GM23338 (cell line): Measurements from ENCODE around the gene CD2BP2. TPM values are rescaled to one million over a fixed set of nuclear protein-coding genes. Genes with fewer than 3 reads are reported as not detected.

Experiments
- ATAC-seq: fragments of 200-7000 bp; cut with Tn5 transposase; 3 replicates; pipeline ENCODE4 v1.9.1; 2020
- DNase-seq: peaks from one replicate; pipeline ENCODE4 v3.0.0-alpha.2; 2015; ENCODE audit warnings: low spot score
- H2AFZ ChIP-seq: fragments of 200-600 bp; sonication (generic); 2 replicates; pipeline ENCODE4 v1.8.0; 2016; ENCODE audit warnings: antibody characterized with exemption, mild to moderate bottlenecking, moderate library complexity
- H3F3A ChIP-seq: fragments of 200-600 bp; sonication (generic); replicated peaks from 2 replicates; pipeline ENCODE4 v1.8.0; 2017; ENCODE audit warnings: antibody characterized with exemption, mixed run types, low read depth
- H3K27ac ChIP-seq: fragments of 200-600 bp; sonication (generic); 2 replicates; pipeline ENCODE4 v1.6.1; 2016; ENCODE audit warnings: low read depth
- H3K27me3 ChIP-seq: fragments of 200-600 bp; sonication (generic); 2 replicates; pipeline ENCODE4 v1.8.0; 2016; ENCODE audit warnings: mild to moderate bottlenecking, mixed run types, moderate library complexity; ENCODE audit not compliant: insufficient read depth
- H3K36me3 ChIP-seq: fragments of 200-600 bp; sonication (generic); 2 replicates; pipeline ENCODE4 v1.8.0; 2016; ENCODE audit warnings: mild to moderate bottlenecking; ENCODE audit not compliant: insufficient read depth
- H3K4me1 ChIP-seq: fragments of 200-600 bp; sonication (generic); 2 replicates; pipeline ENCODE4 v1.8.0; 2016; ENCODE audit warnings: mild to moderate bottlenecking, moderate library complexity; ENCODE audit not compliant: insufficient read depth
- H3K4me2 ChIP-seq: fragments of 200-600 bp; sonication (generic); 2 replicates; pipeline ENCODE4 v1.7.1; 2017; ENCODE audit warnings: mixed run types
- H3K4me3 ChIP-seq: fragments of 200-600 bp; sonication (generic); 2 replicates; pipeline ENCODE4 v1.6.1; 2016; ENCODE audit warnings: mixed run types
- H3K79me2 ChIP-seq: fragments of 200-600 bp; sonication (generic); replicated peaks from 2 replicates; pipeline ENCODE4 v1.8.0; 2017; ENCODE audit warnings: mild to moderate bottlenecking; ENCODE audit not compliant: insufficient read depth
- H3K9me2 ChIP-seq: fragments of 200-600 bp; sonication (generic); 2 replicates; pipeline ENCODE4 v1.8.0; 2017; ENCODE audit not compliant: insufficient read depth
- H4K20me1 ChIP-seq: fragments of 200-600 bp; sonication (generic); replicated peaks from 2 replicates; pipeline ENCODE4 v1.8.0; 2017; ENCODE audit warnings: mild to moderate bottlenecking; ENCODE audit not compliant: insufficient read depth
- H3K27ac Mint-ChIP-seq: 2 replicates; pipeline ENCODE4 v1.8.0; 2020; ENCODE audit warnings: inconsistent platforms, mild to moderate bottlenecking, moderate library complexity, mixed read lengths
- H3K27me3 Mint-ChIP-seq: 3 replicates; pipeline ENCODE4 v1.8.0; 2022; ENCODE audit warnings: low read depth, mild to moderate bottlenecking, moderate library complexity, mixed read lengths, inconsistent platforms; ENCODE audit not compliant: insufficient read depth, poor library complexity
- H3K36me3 Mint-ChIP-seq: 3 replicates; pipeline ENCODE4 v1.8.0; 2021; ENCODE audit warnings: low read depth, mild to moderate bottlenecking, inconsistent platforms, moderate library complexity, mixed read lengths
- H3K4me1 Mint-ChIP-seq: 3 replicates; pipeline ENCODE4 v1.8.0; 2020; ENCODE audit warnings: mild to moderate bottlenecking, inconsistent platforms, mixed read lengths
- H3K4me3 Mint-ChIP-seq: 3 replicates; pipeline ENCODE4 v1.8.0; 2021; ENCODE audit warnings: moderate library complexity, mild to moderate bottlenecking, inconsistent platforms, mixed read lengths
- H3K9me3 Mint-ChIP-seq: 3 replicates; pipeline ENCODE4 v1.8.0; 2020; ENCODE audit warnings: moderate library complexity, mild to moderate bottlenecking, inconsistent platforms, mixed read lengths
- CREB1 ChIP-seq: fragments of 250-450 bp; sonication (Bioruptor Pico); IDR thresholded peaks from 2 replicates; pipeline ENCODE4 v1.5.0; 2020; ENCODE audit warnings: low read depth, mild to moderate bottlenecking, moderate library complexity
- JUNB ChIP-seq: IDR thresholded peaks from one replicate; pipeline ENCODE4 v1.6.1; 2016; ENCODE audit warnings: antibody characterized with exemption; ENCODE audit not compliant: unreplicated experiment
- NANOG ChIP-seq: IDR thresholded peaks from 2 replicates; pipeline ENCODE4 v1.6.1; 2016; ENCODE audit warnings: antibody characterized with exemption, borderline replicate concordance
- POLR2AphosphoS5 ChIP-seq: IDR thresholded peaks from 2 replicates; pipeline ENCODE4 v1.6.1; 2016; ENCODE audit warnings: antibody characterized with exemption, low read depth
- ZNF331 ChIP-seq: fragments of 250-450 bp; sonication (Bioruptor Pico); IDR thresholded peaks from 2 replicates; pipeline ENCODE4 v1.5.0; 2020; ENCODE audit warnings: low read depth, mild to moderate bottlenecking, moderate library complexity
- long read RNA-seq: library from polyadenylated mRNA; unstranded; transcript quantifications from one replicate; pipeline ENCODE4 v2.0.0, GENCODE V29; 2020; ENCODE audit not compliant: unreplicated experiment
- polyA plus RNA-seq: library from polyadenylated mRNA; unstranded; fragments of >200 nt; fragmentation: Nextera tagmentation; extraction: Ambion mirVana; gene quantifications from 2 replicates; pipeline ENCODE4 v1.2.1, GENCODE V29; 2016
- total RNA-seq: library from RNA; depleted of rRNA; stranded (reverse); fragments of >200 nt; shearing (Covaris generic); gene quantifications from 2 replicates; pipeline ENCODE4 v1.2.3, GENCODE V29; 2014; rRNA removed
- TF ChIP-seq, protein P1 (sequence below): IDR thresholded peaks from one replicate; pipeline ENCODE4 v1.6.1; 2018; ENCODE audit warnings: antibody characterized with exemption; ENCODE audit not compliant: unreplicated experiment
- TF ChIP-seq, protein P2 (sequence below): IDR thresholded peaks from 2 replicates; pipeline ENCODE4 v1.6.1; 2016; ENCODE audit warnings: antibody characterized with exemption

Gene CD2BP2
- total RNA-seq (33.9 and 38.7 TPM in 2 replicates), polyA plus RNA-seq (21.0 and 23.1 TPM in 2 replicates)
- long read RNA-seq, transcript CD2BP2-201 (7 exons, 3,421 nt), result major isoform, 24 of 29 reads
- long read RNA-seq, partial matches to known transcripts, result 1 of 29 reads
- long read RNA-seq, other reads (novel, unspliced or antisense), result 1 of 29 reads

DNA sequence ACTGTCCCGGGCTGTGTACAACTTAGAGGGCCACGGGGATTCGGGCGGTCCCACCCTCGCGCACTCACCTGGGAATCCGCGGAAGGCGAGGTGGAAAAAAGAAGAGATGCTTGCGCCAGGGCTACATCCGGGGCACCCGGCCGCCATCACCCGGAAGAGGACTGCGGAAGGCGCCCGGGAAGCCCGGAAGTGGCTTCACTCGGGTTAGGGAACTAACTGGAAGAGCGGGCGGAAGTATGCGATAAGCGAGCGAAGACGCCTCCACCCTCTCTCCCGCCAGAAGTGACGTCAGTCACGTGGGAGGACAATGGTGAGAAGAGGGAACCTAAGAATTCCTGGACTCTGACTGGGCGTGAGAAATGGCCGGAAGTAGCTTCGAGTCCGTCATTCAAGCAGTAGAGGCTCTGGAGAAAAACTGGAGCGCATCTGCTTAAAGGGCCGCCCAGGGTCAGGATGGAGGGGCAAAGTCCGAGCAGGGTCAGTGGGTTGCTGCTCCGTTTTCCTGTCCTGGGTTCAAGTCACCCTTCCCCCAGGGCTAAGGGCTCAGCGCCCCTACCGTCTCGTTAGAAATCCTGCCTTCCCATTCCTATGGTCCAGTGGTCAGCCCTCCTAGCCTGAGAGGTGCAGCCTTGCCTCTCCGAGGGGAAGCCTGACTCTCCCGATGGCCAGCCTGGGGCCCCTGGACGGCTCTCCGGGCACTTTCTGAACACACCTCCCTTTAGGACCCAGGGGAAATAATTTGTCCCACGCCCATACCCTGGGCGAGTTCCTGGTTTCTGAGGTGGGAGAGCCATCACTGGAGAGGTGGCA is at the start of gene CD2BP2:
Gene CD2BP2, minus strand, starts transcription at position 165 of the 810 bp plus-strand sequence. CDS start 627 bp downstream, outside the sequence.
- peak within 1 kb of the TSS; percentile 100 for H3K4me3 ChIP-seq
- Mint-ChIP-seq H3K4me1 (peaks cover 29% of the 10 kb centered on the region), H3K27ac (peak within 1 kb of the TSS; percentile 99), H3K9me3 (peaks cover 4% of the 10 kb centered on the region; the same call in 2 of the 3 replicates), H3K4me3 (peak within 1 kb of the TSS; percentile 96), H3K36me3 (peaks cover 58% of the 10 kb centered on the region), H3K27me3 (peaks cover 22% of the 10 kb centered on the region)
- DNase-seq (peak; percentile 99), ATAC-seq (peak; percentile 88)
- peaks cover 16% of the 10 kb centered on the region for H3K79me2 ChIP-seq
- no peaks in the 10 kb centered on the region for H3K9me2 ChIP-seq
- no peak for TF ChIP-seq NANOG
- TF ChIP-seq ZNF331, result no peak
- peak; percentile 68 for TF ChIP-seq POLR2AphosphoS5
- TF ChIP-seq JUNB, result no peak
- TF ChIP-seq, protein P1, sequence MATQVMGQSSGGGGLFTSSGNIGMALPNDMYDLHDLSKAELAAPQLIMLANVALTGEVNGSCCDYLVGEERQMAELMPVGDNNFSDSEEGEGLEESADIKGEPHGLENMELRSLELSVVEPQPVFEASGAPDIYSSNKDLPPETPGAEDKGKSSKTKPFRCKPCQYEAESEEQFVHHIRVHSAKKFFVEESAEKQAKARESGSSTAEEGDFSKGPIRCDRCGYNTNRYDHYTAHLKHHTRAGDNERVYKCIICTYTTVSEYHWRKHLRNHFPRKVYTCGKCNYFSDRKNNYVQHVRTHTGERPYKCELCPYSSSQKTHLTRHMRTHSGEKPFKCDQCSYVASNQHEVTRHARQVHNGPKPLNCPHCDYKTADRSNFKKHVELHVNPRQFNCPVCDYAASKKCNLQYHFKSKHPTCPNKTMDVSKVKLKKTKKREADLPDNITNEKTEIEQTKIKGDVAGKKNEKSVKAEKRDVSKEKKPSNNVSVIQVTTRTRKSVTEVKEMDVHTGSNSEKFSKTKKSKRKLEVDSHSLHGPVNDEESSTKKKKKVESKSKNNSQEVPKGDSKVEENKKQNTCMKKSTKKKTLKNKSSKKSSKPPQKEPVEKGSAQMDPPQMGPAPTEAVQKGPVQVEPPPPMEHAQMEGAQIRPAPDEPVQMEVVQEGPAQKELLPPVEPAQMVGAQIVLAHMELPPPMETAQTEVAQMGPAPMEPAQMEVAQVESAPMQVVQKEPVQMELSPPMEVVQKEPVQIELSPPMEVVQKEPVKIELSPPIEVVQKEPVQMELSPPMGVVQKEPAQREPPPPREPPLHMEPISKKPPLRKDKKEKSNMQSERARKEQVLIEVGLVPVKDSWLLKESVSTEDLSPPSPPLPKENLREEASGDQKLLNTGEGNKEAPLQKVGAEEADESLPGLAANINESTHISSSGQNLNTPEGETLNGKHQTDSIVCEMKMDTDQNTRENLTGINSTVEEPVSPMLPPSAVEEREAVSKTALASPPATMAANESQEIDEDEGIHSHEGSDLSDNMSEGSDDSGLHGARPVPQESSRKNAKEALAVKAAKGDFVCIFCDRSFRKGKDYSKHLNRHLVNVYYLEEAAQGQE, result no peak
- peak; percentile 95 for TF ChIP-seq CREB1 (CRISPR knock-in tag)
- TF ChIP-seq, protein P2, sequence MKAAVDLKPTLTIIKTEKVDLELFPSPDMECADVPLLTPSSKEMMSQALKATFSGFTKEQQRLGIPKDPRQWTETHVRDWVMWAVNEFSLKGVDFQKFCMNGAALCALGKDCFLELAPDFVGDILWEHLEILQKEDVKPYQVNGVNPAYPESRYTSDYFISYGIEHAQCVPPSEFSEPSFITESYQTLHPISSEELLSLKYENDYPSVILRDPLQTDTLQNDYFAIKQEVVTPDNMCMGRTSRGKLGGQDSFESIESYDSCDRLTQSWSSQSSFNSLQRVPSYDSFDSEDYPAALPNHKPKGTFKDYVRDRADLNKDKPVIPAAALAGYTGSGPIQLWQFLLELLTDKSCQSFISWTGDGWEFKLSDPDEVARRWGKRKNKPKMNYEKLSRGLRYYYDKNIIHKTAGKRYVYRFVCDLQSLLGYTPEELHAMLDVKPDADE, result peak; percentile 91
- no peaks in the 10 kb centered on the region for H4K20me1 ChIP-seq
- H3K27me3 ChIP-seq, result no peaks in the 10 kb centered on the region
- peak within 1 kb of the TSS; percentile 97 for H3K27ac ChIP-seq
- H2AFZ ChIP-seq, result peak within 1 kb of the TSS; percentile 41; the same call in 1 of the 2 replicates
- peaks cover 3% of the 10 kb centered on the region for H3K4me1 ChIP-seq
- H3K4me2 ChIP-seq, result peak within 1 kb of the TSS; percentile 100
- peaks cover 7% of the 10 kb centered on the region; the same call in 1 of the 2 replicates for H3K36me3 ChIP-seq
- 0 out of 2 replicates have a peak, but pooled peaks cover 10% of the 10 kb centered on the region for H3F3A ChIP-seq

DNA sequence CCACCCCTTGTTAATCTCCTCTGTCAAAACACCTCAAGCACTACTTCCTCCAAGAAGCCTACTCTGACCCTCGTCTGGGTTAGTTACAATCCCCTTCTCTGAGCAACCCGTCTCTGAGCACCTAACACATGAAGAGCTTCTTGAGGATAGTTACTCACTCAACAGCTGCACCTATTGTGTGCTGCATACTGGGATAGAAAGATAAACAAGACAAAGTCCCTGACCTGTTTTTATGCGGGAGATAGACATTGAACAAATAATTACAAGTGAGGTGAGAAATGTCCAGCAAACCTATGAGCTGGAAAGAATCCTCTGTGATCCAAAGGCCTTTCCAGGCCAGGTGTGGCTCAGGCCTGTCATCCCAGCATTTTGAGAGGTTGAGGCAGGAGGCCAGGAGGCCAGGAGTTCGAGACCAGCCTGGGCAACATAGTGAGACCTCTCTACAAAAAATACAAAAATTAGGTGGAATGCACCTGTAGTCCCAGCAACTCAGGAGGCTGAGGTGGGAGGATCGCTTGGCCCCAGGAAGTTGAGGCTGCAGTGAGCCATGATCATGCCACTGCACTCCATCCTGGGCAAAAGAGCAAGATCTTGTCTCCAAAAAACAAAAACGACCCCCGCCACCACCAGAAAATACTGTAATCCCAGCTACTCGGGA is 46.8 kb upstream of the CD2BP2 start:
- DNase-seq (no peak), ATAC-seq (no peak)
- no peaks in the 10 kb centered on the region for H3K27me3 ChIP-seq
- H3K4me3 ChIP-seq, result no peak overlapping the region
- Mint-ChIP-seq H3K9me3 (no peaks in the 10 kb centered on the region), H3K4me1 (peaks cover 25% of the 10 kb centered on the region), H3K4me3 (peak overlapping the region; percentile 62), H3K36me3 (peaks cover 28% of the 10 kb centered on the region), H3K27ac (peak overlapping the region; percentile 70; the same call in 1 of the 2 replicates), H3K27me3 (peaks cover 15% of the 10 kb centered on the region)
- H3K9me2 ChIP-seq, result no peaks in the 10 kb centered on the region
- H3K4me1 ChIP-seq, result peaks cover 14% of the 10 kb centered on the region
- H2AFZ ChIP-seq, result no peak overlapping the region
- H4K20me1 ChIP-seq, result peaks cover 5% of the 10 kb centered on the region; the same call in 1 of the 2 replicates
- H3K79me2 ChIP-seq, result peaks cover 7% of the 10 kb centered on the region
- peaks cover 45% of the 10 kb centered on the region for H3F3A ChIP-seq
- H3K4me2 ChIP-seq, result no peak overlapping the region
- peaks cover 6% of the 10 kb centered on the region; the same call in 1 of the 2 replicates for H3K36me3 ChIP-seq
- H3K27ac ChIP-seq, result no peak overlapping the region
- TF ChIP-seq, protein P2, result no peak
